ENCODE data around the gene SHISA3.

DNA sequence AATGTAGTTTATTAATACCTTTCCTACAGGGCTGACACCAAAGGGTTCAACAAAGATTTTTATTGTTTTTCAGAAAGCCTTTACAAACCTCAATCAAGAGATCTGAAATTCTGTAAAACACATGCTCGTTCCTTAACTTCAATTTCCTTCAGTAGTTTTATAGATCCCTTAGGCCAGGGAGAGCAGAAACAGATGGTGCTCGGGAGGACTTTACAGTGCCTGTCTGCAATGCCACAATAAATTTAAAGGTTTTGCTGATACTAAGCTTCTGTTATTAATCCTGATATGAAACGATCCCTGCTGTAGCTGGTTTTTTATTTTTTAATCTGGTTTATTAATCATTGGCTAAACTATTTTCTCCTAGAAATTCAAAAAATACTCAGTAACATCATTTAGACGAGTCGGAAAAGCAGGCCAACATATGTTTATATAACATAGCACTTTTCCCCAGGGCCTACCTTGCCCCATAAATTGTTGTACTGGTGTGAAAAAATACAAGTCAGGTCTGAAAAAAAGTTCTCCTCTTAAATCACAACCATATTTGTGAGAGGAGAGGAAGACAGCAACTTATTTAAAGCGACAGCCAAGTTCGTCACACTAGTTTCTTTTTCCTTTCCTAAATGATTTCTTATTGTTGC lies 39.8 kb downstream of the SHISA3 start:
- TF ChIP-seq, protein P1, sequence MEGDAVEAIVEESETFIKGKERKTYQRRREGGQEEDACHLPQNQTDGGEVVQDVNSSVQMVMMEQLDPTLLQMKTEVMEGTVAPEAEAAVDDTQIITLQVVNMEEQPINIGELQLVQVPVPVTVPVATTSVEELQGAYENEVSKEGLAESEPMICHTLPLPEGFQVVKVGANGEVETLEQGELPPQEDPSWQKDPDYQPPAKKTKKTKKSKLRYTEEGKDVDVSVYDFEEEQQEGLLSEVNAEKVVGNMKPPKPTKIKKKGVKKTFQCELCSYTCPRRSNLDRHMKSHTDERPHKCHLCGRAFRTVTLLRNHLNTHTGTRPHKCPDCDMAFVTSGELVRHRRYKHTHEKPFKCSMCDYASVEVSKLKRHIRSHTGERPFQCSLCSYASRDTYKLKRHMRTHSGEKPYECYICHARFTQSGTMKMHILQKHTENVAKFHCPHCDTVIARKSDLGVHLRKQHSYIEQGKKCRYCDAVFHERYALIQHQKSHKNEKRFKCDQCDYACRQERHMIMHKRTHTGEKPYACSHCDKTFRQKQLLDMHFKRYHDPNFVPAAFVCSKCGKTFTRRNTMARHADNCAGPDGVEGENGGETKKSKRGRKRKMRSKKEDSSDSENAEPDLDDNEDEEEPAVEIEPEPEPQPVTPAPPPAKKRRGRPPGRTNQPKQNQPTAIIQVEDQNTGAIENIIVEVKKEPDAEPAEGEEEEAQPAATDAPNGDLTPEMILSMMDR (IDR thresholded peaks at IDR 0.05) = no peak
- TF ChIP-seq POLR2A (IDR thresholded peaks at IDR 0.05) = no peak
